Uterus (tissue), 4 donors: ENCODE results near the gene MTG1. TPM values are rescaled to one million over a fixed set of nuclear protein-coding genes. Genes with fewer than 3 reads are reported as not detected.

Source experiments
- DNase-seq, 2 donors: peaks; one replicate each; pipeline ENCODE4 v3.0.0-alpha.2; 2019 to 2020
- H3K27ac ChIP-seq, 2 donors: fragments of 200-600 bp; sonication (generic); 1 replicate in 1 of 2; 2 replicates in 1 of 2; pipeline ENCODE4 v1.5.1; 2016 to 2018
- H3K27me3 ChIP-seq, 2 donors: fragments of 200-600 bp; sonication (generic); one replicate each; pipeline ENCODE4 v1.5.1; 2018 to 2019; ENCODE audit warnings: control low read depth in 1 of 2
- H3K36me3 ChIP-seq, 2 donors: fragments of 200-600 bp; sonication (generic); one replicate each; pipeline ENCODE4 v1.5.1; 2019; ENCODE audit warnings: control low read depth in 1 of 2
- H3K4me1 ChIP-seq, 2 donors: fragments of 200-600 bp; sonication (generic); one replicate each; pipeline ENCODE4 v1.5.1; 2018 to 2019; ENCODE audit warnings: control low read depth in 1 of 2
- H3K4me3 ChIP-seq, 2 donors: fragments of 200-600 bp; sonication (generic); 1 replicate in 1 of 2; 2 replicates in 1 of 2; pipeline ENCODE4 v1.5.1; 2018 to 2019; ENCODE audit warnings: mild to moderate bottlenecking in 1 of 2
- H3K9me3 ChIP-seq, 2 donors: fragments of 200-600 bp; sonication (generic); one replicate each; pipeline ENCODE4 v1.5.1; 2019; ENCODE audit warnings: control low read depth in 1 of 2
- POLR2A ChIP-seq, 2 donors: fragments of 450-650 bp; IDR thresholded peaks; one replicate each; pipeline ENCODE4 v1.6.1; 2016; ENCODE audit warnings: antibody characterized with exemption in 2 of 2, mild to moderate bottlenecking in 1 of 2, moderate library complexity in 1 of 2
- intact Hi-C: fragments of 100-400 bp; cut with DNase I; formaldehyde crosslinking; loops from one replicate; pipeline ENCODE4 v1.15.1; 2023; ENCODE audit warnings: low total_unique reads
- total RNA-seq, 4 donors: library from RNA; depleted of rRNA in 3 of 4; stranded (reverse); fragments of >200 nt in 3 of 4; gene quantifications; one replicate each; pipeline versions ENCODE4 v1.1.0 to v1.2.4, GENCODE V29; 2014 to 2023
- TF ChIP-seq, protein P1 (sequence below), 4 experiments: fragments of 200-600 bp in 2 of 4; fragments of 450-650 bp in 2 of 4; sonication (generic) in 2 of 4; IDR thresholded peaks; one replicate each; pipeline ENCODE4 v1.5.1; 2016 to 2019; ENCODE audit warnings: antibody characterized with exemption in 4 of 4, mild to moderate bottlenecking in 2 of 4, moderate library complexity in 1 of 4
- donor health status: DM: yes; HTN: yes; CAD: no.

Gene MTG1
- total RNA-seq, 4 donors from 2014 or later, result 14.6 to 50.1 (median 32.6) TPM

DNA sequence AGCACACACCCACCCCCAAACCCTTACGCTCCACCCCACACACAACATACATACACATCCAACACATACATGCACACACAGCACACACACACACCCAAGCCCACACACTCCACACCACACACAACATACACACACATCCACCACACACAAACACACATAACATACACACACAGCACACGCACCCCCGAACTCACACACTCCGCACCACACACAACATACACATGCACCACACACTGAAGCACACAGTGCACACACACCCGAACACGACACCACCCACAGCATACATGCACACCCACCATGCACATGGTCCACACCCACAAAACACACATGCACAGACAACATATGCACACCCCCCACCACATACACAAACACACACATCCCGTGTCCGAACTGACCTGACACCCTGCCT, 44.8 kb upstream of the MTG1 start:
- intact Hi-C loops, result no loop called here
- Histone ChIP-seq H3K27me3 (no peaks in the 10 kb centered on the region), H3K36me3 (no peaks in the 10 kb centered on the region), H3K4me3 (no peak overlapping the region), H3K27ac (no peak overlapping the region), H3K9me3 (no peaks in the 10 kb centered on the region), H3K4me1 (no peaks in the 10 kb centered on the region)
- no peak for DNase-seq
- TF ChIP-seq, protein P1, sequence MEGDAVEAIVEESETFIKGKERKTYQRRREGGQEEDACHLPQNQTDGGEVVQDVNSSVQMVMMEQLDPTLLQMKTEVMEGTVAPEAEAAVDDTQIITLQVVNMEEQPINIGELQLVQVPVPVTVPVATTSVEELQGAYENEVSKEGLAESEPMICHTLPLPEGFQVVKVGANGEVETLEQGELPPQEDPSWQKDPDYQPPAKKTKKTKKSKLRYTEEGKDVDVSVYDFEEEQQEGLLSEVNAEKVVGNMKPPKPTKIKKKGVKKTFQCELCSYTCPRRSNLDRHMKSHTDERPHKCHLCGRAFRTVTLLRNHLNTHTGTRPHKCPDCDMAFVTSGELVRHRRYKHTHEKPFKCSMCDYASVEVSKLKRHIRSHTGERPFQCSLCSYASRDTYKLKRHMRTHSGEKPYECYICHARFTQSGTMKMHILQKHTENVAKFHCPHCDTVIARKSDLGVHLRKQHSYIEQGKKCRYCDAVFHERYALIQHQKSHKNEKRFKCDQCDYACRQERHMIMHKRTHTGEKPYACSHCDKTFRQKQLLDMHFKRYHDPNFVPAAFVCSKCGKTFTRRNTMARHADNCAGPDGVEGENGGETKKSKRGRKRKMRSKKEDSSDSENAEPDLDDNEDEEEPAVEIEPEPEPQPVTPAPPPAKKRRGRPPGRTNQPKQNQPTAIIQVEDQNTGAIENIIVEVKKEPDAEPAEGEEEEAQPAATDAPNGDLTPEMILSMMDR (IDR thresholded peaks at IDR 0.05), result no peak
- TF ChIP-seq POLR2A (IDR thresholded peaks at IDR 0.05), result no peak

DNA sequence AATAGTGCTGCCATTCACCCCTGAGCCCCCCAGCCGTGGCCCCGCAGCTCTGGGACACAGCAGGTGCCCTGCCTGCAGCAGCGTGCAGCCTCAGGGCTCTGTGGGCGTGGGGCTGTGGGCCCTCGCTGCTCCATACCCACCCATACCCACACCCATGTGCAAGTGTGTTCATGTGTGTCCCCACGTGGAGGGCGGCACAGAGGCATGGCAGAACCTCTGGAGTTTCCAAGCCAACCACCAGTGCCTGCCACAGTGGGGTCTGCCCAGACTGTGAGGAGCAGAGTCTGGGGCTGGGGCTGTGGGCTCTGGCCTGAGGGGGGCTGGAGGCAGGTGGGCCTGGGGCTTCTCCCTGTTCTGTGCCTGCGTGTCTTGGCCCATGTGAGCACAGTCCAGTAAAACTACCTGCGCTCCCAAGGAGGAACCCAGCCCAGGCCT, 44.4 kb upstream of the MTG1 start:
- Histone ChIP-seq H3K4me1 (no peaks in the 10 kb centered on the region), H3K36me3 (no peaks in the 10 kb centered on the region), H3K9me3 (no peaks in the 10 kb centered on the region), H3K4me3 (no peak overlapping the region), H3K27ac (no peak overlapping the region), H3K27me3 (no peaks in the 10 kb centered on the region)
- no peak for DNase-seq
- TF ChIP-seq, protein P1 (IDR thresholded peaks at IDR 0.05), result no peak
- no peak for TF ChIP-seq POLR2A (IDR thresholded peaks at IDR 0.05)
- intact Hi-C loops, result no loop called here

DNA sequence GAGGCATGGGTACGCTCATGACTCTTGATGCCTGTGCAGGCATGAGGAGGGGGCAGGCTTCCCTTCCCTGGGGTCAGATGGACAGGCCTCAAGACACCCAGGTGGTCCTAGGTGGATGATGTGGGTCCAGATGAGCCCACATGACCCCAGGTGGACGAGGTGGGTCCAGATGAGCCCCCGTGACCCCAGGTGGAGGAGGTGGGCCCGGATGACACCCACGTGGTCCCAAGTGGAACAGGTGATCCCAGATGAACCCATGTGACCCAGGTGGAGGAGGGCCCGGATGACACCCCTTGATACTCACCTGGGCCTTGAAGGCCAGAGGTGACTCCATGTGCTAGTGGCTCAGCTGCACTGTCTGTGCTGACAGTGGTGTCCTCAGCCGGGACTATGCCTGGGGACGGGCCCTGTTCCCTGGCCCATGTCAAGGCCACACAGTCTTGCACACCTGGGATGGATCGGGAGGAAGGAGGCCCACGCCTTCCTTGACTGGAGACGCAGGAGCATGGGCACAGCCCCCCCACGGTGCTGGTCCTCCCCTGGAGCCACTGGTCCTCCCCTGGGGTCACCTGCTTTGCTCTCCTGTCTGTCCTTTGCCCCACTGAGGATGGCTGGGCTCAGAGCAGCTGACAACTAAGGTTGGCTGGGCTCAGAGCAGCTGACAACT, 43.5 kb upstream of the MTG1 start:
- no peak for TF ChIP-seq POLR2A (IDR thresholded peaks at IDR 0.05)
- TF ChIP-seq, protein P1 (IDR thresholded peaks at IDR 0.05), result no peak

DNA sequence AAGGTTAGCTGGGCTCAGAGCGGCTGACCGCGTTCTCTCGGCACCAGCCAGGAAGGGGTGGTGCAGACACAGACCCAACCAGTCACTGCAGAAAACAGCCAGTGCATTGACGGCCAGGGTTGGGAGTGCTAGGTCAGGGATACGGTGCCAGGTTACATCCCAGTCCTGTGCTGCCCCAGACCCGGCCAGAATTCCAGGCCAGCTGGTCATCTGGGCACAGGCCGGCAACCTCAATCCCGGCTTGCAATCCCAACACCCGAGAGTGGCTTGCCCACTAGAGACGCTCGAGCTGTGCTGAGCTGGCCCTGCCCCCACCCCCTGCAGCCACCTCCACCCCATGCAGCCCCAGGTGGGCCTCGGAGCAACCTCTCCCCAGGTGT, 43.0 kb upstream of the MTG1 start:
- intact Hi-C loops, result no loop called here
- no peak for DNase-seq
- no peaks in the 10 kb centered on the region for H3K4me1 ChIP-seq
- H3K9me3 ChIP-seq, result no peaks in the 10 kb centered on the region
- no peak overlapping the region for H3K27ac ChIP-seq
- no peak overlapping the region for H3K4me3 ChIP-seq
- no peak for TF ChIP-seq POLR2A (IDR thresholded peaks at IDR 0.05)
- TF ChIP-seq, protein P1 (IDR thresholded peaks at IDR 0.05), result no peak
- no peaks in the 10 kb centered on the region for H3K27me3 ChIP-seq
- no peaks in the 10 kb centered on the region for H3K36me3 ChIP-seq

More for the DNA sequence above, 43.5 kb upstream of the MTG1 start:
- Histone ChIP-seq H3K4me3 (no peak overlapping the region), H3K36me3 (no peaks in the 10 kb centered on the region), H3K27me3 (no peaks in the 10 kb centered on the region), H3K4me1 (no peaks in the 10 kb centered on the region), H3K27ac (no peak overlapping the region), H3K9me3 (no peaks in the 10 kb centered on the region)
- DNase-seq, result no peak
- intact Hi-C loops, result no loop called here

DNA sequence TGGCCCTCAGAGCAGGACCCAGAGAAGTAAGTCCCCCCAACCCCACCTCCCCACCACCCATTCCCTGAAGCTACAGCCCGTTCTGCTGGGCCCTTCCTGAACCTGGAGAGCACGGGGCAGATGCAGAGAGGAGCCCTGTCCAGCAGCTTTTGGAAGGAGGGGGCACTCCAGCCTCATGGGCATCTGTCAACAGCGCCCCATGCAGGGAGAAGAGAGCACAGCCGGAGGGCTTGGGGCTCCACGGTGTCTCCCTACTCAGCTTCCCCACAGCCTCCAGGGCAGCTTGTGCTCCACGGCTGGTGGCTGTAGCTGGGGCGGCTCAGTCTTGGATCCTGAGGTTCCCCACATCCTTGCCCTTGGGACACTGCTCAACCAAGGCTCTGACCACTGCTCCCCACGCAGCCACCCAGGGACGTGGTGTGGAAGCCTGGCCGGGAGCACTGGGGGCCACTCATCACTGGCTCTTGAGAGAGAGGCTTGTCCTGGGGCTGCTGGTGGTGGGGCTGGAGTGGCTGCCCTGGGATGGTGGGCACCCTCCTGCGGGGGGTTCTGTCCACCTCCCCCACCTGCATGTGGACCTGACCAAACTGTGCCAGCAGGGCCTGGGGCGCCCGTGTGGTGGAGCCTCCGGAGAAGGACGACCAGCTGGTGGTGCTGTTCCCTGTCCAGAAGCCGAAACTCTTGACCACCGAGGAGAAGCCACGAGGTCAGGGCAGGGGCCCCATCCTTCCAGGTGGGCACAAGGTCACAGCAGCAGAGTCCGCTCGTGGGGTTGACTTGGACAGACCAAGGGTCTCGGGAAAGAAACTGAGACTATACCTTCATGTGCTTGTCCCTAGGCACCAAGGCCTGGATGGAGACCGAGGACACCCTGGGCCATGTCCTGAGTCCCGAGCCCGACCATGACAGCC, 42.3 kb upstream of the MTG1 start:
- no peaks in the 10 kb centered on the region for H3K4me1 ChIP-seq
- no peak overlapping the region for H3K27ac ChIP-seq
- no peaks in the 10 kb centered on the region for H3K9me3 ChIP-seq
- H3K36me3 ChIP-seq, result no peaks in the 10 kb centered on the region
- TF ChIP-seq POLR2A (IDR thresholded peaks at IDR 0.05), result no peak
- TF ChIP-seq, protein P1 (IDR thresholded peaks at IDR 0.05), result no peak
- no peak for DNase-seq
- no peaks in the 10 kb centered on the region for H3K27me3 ChIP-seq
- intact Hi-C loops, result no loop called here
- no peak overlapping the region for H3K4me3 ChIP-seq
